ENCODE data around the gene KCNK3.
"Not testable (repeated sequence)": the region's sequence is repeated elsewhere in the genome, so short reads cannot be mapped to it uniquely, and the experiment has no call there.

KCNK3 gene

GRCh38 chr2:26692279-26692896 lies at the start of gene KCNK3:
Gene KCNK3, plus strand, starts transcription at chr2:26692722. Its CDS starts 154 bp downstream, at chr2:26692876.
- DNase-seq (ENCODE audit: low spot score) = peak; percentile 89

- DNase-seq (ENCODE audit: low spot score) = peak; percentile 24
These were observed 48.2 kb upstream of the KCNK3 start for GRCh38 chr2:26644188-26644835.

DNA sequence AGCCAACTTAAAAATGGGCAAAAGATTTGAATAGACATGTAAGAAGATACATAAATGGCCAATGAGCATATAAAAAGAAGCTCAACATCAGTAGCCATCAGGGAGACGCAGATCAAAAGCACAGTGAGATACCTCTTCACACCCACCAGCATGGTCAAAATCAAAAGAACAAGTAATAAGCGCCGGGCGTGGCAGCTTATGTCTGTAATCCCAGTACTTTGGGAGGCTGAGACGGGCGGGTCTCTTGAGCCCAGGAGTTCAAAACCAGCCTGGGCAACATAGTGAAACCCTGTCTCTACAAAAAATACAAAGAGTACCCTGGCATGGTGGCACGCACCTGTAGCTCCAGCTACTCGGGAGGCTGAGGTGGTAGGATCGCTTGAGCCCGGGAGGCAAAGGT lies 46.8 kb upstream of the KCNK3 start:
- peak; percentile 33 for DNase-seq (ENCODE audit: low spot score)

DNA sequence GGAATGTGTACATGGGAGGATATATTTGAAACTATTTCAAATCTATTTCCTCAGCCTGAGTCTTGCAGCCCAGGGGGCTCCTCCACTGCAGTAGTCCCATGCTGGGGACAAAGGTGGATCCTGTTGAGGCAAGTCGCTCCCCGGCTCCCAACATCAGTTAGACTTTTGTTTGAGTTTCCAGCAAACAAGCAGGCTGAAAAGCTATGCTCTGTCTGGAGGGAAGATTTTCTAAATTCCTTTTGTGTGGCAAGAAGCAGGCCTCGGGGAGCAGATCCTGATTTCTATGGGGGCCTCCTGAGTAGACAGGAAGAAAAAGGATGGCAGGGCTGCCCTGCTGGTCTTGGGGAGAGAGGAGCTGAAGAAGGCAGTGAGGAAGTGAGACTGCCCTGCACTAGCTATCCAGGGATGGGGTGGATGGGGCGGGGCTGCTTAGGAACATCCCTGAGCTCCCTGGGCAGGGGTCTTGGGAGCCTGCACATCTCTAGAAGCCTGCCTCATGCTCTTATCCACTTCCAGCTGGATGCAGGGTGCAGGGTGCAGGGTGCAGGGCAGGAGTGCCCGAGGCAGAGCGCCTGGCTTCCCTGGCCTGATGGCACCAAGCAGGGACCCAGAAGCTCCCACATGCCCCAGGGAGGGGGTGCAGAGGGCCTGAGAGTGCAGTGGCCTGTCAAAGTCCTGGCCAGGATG lies 45.4 kb upstream of the KCNK3 start:
- DNase-seq (ENCODE audit: low spot score) = peak; percentile 50

GRCh38 chr2:26647981-26648380 lies 44.5 kb upstream of the KCNK3 start:
- DNase-seq (ENCODE audit: low spot score) = peak; percentile 36

- DNase-seq (ENCODE audit: low spot score) = peak; percentile 30
These were observed 44.0 kb upstream of the KCNK3 start for GRCh38 chr2:26648516-26648915.

DNA sequence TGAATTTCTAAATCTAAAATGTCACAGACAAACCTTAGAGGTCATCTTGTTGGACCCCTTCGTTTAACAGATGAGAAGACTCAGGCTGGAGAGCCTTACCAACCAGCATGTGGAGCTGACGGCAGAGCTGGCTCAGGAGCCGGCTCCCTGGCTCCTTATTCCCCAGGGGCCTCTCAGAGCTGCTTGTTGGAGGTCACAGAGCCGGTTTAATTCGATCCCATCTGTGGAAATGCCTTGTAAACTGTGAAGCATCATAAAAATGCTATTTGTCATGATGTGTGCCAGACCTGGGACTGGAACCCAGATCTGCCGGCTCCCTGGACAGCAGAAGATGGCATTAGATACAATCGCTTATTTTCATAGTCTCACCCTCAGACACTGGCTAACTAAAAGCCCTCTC lies 43.2 kb upstream of the KCNK3 start:
- DNase-seq (ENCODE audit: low spot score) = peak; percentile 18

DNA sequence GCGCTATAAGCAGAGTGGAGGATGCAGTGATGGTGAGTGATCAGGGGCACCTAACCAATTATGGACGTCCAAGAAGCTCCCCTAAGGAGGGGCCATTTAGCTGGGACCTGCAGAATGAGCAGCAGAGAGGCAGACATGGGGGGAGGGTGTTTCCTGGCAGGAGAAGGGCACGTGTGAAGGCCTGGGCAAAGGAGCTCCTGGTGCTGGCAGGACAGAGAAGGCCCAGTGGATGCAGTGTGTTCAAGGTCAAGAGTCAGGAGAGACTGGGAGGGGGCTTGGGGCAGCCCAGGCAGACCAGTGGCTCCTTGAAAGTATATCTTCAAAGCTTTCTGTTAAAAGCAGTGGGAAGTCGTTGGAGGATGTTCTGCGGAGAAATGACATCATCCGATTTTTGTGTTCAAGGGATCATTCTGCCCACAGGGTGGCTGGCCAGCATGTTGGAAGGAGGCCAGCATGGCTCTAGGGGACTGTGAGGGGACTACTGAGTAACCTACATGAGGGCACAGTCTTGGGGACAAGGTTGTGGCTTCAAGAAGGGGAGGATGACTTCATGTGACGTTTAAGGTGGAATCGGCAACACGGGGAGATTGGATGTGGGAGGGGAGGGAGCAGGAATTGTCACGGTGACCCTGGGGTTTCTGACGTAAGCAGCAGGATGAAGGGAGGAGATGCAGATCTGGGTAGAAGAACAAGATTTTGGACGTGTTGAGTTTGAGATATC lies 42.4 kb upstream of the KCNK3 start:
- DNase-seq (ENCODE audit: low spot score) = peak; percentile 25

- peak; percentile 21 for DNase-seq (ENCODE audit: low spot score)
These were observed 41.6 kb upstream of the KCNK3 start for GRCh38 chr2:26650713-26651469.

- no peak for DNase-seq (ENCODE audit: low spot score)
These were observed 41.1 kb upstream of the KCNK3 start for GRCh38 chr2:26651470-26651771.

DNA sequence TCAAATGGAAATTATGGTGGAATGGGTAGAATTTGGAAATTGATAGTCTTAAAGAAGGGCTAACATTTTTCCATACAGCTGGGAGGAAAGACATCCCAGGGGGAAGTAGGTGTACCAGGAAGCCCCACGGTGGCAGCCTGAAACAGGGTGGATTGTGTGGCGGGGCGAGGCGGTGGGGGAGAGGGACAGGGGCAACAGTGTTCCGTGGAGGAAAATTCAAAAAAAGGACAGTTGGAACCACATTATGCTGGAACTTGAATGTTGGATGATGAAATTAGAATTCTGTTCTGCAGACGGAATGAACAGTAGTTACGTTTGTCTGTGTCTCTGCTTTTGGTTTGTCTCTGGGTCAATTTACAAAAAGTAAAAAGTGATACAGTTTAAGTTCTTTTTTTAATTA lies 40.7 kb upstream of the KCNK3 start:
- no peak for DNase-seq (ENCODE audit: low spot score)

DNA sequence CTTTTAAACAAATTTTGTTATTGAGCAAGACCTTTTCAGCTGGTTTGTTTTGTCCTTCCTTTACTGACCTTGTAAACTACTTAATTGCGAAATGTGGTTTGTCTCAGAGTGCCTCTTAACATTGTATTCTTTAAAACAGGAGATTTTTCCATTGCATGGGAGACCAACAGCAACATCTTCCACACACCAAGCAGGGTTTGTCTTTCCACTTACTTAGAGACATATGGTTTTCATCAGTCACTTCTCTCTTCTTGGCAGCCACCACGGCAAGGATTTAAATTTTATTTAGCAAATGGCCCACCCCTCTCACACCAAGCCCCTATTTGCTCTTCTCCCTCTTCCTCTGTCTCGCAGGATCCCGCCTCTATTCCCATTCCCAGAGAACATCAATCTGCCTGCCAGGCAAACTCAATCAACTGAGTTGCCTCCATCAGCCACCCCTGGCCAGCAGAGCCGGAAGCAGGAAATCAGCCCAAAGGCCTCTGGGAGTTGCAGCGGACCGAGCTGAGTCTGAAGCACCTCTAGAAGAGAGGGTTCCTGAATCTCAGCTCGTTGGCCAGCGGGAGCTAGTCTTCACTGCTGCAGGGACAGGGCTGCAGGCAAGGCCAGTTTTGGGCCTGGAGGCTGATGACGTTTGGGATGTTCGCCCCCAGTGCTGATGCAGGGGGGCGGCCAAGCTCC lies 40.0 kb upstream of the KCNK3 start:
- peak; percentile 39 for DNase-seq (ENCODE audit: low spot score)

DNA sequence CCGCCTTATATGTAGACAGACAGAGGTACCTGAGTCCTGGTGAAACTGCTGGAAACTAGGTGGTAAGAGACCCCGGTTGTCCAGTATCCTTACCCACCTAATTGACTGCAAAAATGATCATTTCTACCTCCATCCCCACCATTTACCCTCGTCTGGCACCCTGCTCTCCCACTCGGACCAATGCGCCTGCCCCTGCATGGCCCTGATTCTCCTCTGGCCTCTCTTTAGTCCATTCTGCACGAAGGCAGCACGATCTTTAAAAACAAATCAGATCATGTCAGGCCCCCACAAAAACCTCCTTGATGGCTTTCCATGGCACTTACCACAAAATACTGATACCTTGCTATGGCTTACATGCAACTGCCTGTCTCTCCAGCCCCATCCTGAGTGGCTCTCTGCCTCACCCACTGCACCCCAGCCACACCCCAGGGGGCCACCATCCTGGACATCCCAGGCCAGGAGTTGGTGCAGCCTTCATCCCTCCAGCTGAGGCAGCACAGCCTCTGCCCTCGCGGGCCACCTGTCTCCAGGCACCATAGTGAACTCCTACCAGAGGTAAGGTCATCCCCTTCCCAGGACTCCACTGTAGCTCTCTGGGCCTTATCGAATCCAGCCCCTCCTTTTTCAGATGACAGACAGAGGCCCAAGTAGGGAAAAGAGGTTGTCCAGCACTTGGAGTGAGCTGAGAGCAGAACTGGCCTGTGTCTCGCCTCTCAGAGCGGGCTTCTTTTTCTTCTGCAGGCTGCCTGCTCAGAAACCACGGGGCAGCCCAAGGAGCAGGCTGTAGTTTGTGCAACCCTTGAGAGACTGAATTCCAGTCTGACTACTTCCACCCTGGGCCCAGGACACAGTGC lies 39.1 kb upstream of the KCNK3 start:
- peak; percentile 40 for DNase-seq (ENCODE audit: low spot score)

GRCh38 chr2:26654061-26654340 lies 38.5 kb upstream of the KCNK3 start:
- DNase-seq (ENCODE audit: low spot score) = no peak

GRCh38 chr2:26655120-26655519 lies 37.4 kb upstream of the KCNK3 start:
- DNase-seq (ENCODE audit: low spot score) = not testable (repeated sequence)

- no peak for DNase-seq (ENCODE audit: low spot score)
These were observed 36.8 kb upstream of the KCNK3 start for GRCh38 chr2:26655611-26656195.

DNA sequence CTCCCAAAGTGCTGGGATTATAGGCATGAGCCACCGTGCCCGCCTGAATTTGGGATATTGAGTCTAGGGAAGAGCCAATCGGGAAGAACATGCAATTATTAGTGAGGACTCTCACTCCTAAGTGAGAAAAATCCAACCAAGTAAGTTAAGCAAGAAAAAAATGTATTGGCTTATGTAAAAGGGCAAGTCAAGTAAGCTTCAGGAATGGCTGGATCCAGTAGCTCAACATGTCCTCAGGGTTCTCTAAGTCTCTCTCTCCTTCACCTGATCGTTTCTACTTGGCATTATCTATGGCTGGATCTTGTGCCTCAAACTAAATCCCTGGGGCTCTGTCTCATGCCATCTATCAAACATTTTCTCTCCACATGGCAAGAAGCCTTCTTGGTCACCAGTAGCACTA lies 35.3 kb upstream of the KCNK3 start:
- DNase-seq (ENCODE audit: low spot score) = no peak

- peak; percentile 11 for DNase-seq (ENCODE audit: low spot score)
These were observed 33.7 kb upstream of the KCNK3 start for GRCh38 chr2:26658691-26659346.

GRCh38 chr2:26660363-26660962 lies 32.1 kb upstream of the KCNK3 start:
- DNase-seq (ENCODE audit: low spot score) = no peak
